Right renal pelvis (tissue), 4 donors: ENCODE measurements around the gene PYURF. TPM values are rescaled to one million over a fixed set of nuclear protein-coding genes. Genes with fewer than 3 reads are reported as not detected.
"Not testable (repeated sequence)": the region's sequence is repeated elsewhere in the genome, so short reads cannot be mapped to it uniquely, and the experiment has no call there.

Source experiments
- DNase-seq, 4 donors: peaks; one replicate each; pipeline ENCODE4 v3.0.0-alpha.2; 2013; ENCODE audit warnings: low read depth in 4 of 4, low spot score in 3 of 4, missing footprints in 1 of 4
- polyA plus RNA-seq, 4 donors: library from polyadenylated mRNA; unstranded; fragments of 120-200 nt; gene quantifications; one replicate each; pipeline ENCODE4 v1.2.1, GENCODE V29; 2013; ENCODE audit not compliant: insufficient read length in 4 of 4

PYURF gene, protein sequence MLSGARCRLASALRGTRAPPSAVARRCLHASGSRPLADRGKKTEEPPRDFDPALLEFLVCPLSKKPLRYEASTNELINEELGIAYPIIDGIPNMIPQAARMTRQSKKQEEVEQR
- 100 to 1,000 TPM; 114 to 137 (median 129) TPM for polyA plus RNA-seq

DNA sequence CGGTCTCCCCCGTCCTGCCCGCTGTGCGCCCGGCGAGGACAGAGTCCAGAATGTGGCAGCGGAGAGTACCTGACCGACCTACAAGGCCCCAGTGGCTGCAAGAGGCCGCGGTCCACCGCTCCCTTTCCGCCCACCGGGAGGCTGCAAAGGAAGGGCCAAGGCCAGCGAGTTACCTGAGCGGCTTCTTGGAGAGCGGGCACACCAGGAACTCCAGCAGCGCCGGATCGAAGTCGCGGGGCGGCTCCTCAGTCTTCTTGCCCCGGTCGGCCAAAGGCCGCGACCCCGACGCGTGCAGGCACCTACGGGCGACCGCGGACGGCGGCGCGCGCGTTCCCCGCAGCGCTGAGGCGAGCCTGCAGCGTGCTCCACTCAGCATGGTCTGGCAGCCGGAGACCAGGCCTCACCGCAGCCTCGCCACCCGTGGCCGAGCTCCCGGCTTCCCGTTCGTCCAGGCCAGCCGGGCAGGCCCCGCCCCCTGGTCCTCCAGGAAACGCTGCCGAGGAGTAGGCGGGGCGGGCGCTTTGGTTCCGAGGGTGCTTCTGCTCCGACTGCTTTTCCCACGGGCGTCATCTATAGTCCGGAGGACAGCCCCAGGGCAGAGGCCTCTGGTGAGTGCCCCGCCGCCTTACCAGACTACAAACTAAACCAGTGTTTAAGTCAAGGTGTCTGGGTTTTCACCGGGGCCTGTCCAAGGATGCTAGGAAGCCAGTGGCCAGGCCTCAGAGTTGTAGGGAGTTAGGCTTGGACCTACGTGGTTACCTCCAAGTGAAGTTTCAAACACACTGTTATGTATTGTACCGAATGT lies at the start of gene PYURF:
Gene PYURF (minus strand): TSS at position 452 of the 805 bp plus-strand sequence. CDS start 76 bp downstream, at position 376.
- DNase-seq, result peak; percentile 80 to 87 (median 86)

DNA sequence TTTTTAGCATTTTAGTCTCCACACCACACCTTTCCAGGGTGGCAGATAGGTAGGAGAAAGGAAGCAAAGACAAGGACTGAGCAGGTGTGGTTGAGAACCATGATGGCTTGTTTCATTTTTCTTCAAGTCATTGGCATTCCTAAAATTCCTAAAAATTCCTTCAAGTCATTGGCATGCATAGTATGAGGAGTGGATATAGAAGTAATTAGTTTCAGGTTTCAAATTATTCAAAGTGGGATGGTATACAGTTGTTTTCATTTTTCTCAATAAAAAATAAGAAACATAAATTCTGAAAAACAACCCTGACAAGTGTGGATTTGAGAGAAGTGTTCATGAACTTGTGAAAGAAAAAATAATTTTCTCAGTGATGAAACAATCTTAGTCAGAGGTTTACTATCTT lies 46.4 kb upstream of the PYURF start:
- DNase-seq, result no peak

DNA sequence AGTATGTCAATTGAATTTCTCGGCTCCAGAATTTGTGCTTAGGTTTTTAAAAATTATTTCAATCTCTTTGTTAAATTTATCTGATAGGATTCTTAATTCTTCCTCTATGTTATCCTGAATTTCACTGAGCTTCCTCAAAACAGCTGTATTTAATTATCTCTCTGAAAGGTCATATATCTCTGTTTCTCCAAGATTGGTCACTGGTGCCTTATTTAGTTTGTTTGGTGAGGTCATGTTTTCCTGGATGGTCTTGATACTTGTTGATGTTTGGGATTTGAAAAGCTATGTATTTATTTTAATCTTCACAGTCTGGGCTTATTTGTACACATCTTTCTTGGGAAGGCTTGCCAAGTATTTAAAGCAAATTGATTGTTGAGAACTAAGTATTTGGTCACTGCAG lies 44.0 kb upstream of the PYURF start:
- no peak for DNase-seq

DNA sequence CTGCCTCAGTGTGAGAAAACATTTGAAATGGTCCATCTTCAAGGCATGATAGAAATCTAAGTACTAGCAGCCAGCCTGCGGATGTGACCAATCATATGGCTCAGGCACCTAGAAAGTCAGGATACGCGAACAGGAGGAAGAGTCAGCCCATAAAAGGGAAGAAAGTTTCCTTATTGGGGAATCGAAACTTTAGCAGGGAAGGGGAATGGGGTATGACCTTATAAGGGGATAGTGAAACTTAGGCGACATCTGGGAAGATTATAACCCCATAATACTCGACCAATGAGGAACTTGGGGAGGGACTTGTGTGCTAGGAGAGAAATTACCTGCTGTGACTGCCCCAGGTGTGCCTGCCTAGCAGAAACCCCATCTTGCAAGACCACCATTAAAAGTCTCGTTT lies 26.2 kb upstream of the PYURF start:
- DNase-seq, result no peak

DNA sequence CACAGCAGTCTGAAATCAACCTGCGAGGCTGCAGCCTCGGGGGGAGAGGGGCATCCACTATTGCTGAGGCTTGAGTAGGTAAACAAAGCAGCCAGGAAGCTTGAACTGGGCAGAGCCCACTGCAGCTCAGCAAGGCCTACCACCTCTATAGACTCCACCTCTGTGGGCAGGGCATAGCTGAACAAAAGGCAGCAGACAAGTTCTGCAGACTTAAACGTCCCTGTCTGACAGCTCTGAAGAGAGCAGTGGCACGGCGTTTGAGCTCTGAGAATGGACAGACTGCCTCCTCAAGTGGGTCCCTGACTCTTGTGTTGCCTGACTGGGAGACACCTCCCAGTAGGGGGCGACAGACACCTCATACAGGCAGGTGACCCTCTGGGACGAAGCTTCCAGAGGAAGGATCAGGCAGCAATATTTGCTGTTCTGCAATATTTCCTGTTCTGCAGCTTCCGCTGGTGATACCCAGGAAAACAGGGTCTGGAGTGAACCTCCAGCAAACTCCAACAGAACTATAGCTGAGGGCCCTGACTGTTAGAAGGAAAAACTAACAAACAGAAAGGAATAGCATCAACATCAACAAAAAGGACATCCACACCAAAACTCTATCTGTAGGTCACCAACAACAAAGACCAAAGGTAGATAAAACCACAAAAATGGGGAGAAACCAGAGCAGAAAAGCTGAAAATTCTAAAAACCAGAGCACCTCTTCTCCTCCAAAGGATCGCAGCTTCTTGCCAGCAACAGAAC lies 15.9 kb upstream of the PYURF start:
- not testable (repeated sequence) for DNase-seq

DNA sequence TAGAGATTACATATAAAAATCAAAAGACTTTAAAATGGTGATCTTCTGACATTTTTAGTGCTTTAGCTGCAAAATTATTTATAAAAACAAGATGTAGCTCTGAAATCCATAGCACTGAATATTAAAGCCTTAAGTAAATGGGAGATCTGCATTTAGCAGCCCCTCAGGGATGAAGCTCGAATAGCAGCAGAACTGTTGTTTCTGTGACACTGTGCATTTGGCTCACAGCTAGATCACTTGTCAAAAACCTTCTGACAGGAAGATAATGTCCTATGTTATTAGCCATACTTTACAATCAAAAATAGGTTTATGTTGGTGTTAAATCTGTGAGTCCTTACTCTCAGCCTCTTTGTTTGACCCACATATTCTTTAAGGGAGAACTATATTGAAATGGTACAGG lies 14.1 kb upstream of the PYURF start:
- DNase-seq, result no peak

DNA sequence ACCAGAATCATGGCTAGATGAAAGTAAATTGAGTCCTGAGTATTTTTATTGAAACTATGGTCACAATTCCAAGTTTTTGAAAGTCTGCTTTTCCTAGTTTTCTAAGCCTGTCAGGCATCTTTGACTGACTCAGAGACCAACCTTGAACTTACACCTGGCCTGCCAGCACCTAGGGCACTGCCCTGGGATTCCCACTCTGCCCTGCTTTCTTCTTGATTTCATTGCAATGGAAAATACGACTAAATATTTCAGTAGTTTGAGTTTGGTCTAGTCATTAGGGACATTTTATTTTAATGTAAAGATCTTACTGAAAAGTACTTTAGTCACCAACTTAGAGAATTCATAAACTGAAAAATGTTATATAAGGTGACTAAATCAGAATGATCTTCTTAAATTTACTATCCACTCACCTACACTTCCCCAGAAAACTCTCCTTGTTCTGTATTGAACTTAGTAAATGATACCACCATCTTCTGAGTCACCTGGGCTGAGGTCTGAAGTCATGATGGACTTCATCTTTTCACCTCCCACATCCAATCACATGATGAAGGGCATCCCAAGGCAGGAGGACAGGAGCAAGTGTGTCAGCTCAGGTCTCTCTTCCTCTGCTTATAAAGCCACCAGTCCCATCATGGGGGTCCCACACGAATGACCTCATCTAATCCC lies 11.6 kb upstream of the PYURF start:
- no peak for DNase-seq

DNA sequence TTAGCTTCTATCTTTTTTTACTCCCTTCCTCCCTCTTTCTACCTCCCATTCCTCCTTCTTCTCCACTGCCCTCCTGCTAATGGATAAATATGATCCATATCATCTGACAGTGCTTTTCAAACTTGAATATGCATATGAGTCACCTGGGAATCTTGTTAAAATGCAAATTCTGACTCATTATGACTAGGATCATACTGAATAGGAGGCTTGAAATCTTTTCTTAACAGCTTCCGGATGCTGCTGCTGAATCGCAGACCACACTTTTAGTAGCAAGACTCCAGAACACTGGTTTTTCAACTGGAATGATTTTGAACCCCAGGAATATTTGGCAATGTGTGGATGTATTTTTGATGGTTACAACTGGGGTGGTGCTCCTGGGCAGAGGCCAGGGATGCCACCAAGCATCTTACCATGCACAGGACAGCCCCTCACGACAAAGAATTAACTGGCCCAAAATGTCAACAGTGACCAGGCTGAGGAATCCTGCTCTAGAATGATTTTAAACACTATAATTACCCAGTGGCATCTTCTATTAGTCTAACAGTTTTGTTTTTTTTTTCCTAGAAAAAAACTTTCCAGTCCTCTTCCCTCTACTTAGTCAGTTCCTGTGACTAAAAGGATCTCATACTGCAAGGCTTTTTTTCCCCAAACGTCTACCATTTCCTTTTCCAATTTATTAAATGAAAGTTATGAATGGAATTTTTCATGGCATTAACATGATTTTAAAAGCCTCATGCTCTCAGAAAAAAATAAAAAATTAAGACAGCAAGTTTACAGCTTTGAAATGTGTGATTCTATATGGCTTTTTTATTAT lies 10.6 kb upstream of the PYURF start:
- no peak for DNase-seq

DNA sequence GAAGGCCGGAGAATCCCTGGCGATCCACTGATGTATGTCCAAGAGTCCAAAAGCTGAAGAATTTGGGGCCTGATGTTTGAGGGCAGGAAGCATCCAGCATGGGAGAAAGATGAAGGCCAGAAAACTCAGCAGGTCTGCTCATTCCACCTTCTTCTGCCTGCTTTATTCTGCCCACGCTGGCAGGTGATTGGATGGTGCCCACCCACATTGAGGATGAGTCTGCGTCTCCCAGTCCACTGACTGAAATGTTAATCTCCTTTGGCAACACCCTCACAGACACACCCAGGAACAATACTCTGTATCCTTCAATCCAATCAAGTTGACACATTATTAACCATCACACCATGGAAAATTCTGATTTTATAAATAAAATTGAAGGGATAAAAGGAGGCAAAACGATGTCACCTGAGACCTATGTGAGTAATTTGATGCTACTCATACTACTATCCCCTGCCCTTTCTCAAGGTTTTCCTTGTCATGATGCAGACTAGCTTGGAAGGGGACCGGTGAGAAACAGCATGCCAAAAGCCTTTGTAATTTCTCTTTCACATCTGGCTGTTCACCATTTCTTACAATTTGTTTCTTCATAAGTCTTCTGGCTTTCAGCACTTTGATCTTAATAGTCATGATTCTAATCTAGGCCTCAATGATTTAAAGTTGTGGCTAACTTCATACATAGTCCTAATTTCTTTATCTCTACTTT lies 9.7 kb upstream of the PYURF start:
- DNase-seq, result no peak

DNA sequence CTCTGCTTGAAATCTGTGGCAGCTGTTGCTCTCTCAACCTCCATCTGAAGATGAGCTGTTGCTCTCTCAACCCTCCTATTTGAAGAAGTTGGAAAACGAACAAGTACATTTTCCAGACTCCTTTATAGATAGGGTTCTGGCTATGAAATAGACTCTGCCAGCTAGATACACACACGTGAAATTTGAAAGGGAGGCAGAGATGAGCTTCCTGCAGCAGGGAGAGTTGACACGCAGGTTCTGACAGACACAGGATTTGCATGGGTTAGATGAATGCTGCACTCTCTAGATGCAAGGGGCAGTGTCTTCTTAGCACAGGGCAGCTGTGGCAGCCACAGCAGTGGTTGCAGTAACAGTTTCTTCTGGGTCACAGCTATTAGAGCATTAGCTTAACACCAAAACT lies 8.0 kb upstream of the PYURF start:
- no peak for DNase-seq

DNA sequence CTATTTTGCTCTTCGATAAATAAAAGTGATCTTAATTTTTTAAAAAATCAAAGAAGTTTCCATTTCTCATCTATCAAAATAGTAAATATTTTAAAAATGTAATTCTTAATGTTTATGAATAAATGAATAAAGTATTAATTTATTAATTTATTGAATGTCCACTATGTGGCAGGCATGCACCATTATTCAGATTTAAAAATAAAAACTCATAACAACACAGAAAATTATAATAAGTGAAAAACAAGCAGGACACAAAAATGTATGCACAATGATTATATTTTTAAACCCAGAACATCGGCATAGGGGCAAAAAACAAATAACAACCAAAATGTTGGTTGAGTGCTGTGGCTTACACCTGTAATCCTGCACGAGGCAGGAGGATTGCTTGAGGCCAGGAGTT lies 5.3 kb upstream of the PYURF start:
- no peak for DNase-seq

DNA sequence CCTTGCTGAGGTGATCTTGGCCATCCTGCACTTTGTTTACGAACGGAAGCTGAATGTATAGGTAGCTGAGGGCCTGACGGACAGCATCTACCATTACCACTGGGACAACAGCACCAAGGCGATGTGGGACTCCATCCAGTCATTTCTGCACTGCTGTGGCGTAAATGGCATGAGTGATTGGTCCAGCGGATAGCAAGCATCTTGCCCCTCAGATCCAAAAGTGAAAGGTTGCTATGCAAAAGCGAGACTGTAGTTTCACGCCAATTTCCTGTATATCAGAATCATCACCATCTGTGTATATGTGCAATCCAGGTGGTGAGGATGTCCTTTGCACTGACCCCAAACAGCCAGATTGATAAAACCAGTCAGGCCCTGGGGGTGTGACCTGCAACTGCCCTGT lies 4.2 kb upstream of the PYURF start:
- DNase-seq, result no peak

DNA sequence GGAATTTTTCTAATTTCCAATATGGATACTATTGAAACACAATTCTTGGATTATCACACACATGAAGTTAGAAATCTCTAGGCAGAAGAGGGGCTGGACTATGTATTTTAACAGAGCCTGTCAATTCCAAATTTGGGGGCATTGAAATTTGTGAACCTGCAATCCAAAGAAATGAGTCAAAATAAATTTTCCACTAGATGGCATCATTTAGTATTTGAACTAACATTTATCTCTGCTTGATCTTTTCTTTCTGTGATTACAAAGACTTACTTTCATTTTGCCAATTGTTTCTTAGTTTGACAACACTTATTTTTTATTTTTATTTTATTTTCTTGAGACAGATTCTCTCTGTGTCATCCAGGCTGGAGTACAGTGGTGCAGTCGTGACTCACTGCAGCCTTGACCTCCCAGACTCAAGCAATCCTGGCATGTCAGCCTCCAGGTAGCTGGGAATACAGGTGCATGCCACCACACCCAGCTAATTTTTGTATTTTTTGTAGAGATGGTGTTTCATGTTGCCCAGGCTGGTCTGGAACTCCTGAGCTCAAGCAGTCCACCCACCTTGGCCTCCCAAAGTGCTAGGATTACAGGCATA lies 2.7 kb upstream of the PYURF start:
- DNase-seq, result no peak

DNA sequence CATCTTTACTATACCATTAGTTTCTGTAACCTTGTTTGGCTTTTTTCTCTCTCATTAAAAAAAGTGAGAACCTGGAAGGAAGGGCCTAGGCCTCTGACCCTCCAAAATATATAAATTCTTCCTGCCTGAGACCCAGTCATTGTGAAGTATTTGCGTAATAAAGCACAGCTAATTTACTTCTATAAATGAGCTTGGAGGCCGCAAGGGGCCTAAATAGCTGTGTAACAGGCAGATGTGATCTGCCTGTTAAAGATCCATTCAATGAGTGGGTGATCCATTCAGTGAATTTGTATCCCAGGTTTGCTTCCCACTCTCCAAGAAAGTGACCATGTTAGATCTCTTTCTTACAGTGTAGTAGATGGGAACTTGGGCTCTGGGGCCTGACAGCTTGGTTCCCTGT lies 595 bp upstream of the PYURF start:
- DNase-seq, result no peak

DNA sequence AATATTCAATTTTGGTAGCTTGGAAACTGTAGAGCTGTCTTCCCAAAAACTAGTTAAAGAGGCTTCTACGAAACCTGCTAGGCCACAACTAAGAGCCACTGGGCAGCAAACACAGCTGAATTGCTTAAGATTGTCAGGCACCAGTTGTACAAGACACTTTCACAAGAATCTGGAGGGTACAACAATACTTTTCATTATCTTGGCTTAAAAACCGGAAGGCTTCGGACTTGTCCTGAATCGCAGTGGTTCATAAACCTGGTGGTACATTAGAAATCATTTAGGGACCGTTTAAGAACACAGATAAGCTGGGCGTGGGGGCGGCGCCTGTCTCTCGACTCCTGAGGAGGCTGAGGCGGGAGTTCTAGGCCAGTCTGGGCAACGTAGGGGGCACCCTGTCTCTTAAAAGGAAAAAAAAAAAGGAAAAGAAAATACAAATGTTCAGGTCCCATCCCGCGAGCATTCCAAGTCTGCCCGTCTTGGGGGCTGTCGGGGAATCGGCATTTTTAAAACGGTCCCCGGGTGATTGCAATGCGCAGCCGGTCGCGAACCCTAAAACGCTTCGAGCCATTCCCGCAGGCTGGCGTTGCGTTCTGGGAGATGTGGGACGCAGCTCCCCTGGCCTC lies 763 bp downstream of the PYURF start:
- DNase-seq, result peak; percentile 8 to 38 (median 22)

DNA sequence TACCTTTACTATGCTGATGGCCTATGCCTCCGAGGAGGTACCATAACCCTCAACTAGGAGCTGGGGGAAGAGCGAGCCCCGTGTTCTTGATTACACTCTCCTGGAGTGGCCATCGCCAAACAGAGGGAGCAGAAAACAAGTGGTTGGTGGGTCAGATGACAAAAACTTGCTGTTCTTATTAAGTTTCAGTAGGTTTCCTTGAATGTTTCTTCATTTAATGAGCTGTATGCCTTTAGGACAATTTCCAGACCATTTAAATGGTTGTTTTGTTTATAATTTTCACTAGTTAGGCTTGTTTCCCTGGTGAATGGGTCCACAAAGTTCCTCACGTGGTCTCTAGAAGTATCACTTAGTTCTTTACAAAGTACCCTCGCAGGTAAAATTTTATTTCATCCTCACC lies 4.7 kb downstream of the PYURF start:
- DNase-seq, result no peak

DNA sequence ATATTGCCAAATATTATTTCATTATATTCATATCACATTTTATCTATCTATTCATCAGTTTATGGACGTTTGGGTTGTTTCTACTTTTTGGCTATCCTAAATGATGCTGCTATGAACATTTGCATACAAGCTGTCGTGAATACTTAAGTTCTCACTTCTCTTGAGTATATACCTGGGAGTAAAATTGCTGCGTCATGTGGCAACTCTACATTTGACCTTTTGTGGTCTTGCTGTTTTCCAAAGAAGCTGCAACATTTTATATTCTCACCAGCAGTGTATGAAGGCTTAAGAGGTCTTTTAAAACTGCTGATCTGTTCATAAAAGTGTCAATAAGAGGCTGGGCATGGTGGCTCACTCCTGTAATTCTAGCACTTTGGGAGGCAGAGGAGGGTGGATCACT lies 5.8 kb downstream of the PYURF start:
- DNase-seq, result no peak

DNA sequence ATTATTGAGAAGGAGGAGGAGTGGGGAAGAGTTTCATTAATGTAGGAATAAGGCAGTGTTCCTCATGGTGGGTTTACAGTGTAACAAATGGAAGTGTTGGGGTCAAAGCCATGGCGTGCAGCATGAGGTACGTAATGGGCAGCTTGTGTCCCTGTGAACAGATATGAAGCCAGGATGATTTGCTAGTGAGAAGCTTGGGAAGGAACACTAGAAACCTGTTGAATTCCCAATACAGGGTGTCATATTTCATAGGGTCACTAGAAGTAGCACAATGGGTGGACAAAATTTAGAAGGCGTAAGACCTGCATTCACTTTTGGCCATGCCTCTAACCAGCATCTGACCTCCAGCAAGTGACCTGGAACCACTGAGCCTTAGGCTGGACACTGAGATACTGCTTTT lies 6.8 kb downstream of the PYURF start:
- DNase-seq, result no peak
